Osteoblast (primary cell): ENCODE measurements around the gene MALRD1. TPM values are rescaled to one million over a fixed set of nuclear protein-coding genes. Genes with fewer than 3 reads are reported as not detected.
A peak's percentile ranks its signal among the peaks of the same experiment; 100 is the strongest.

Source experiments
- DNase-seq: peaks from one replicate; pipeline ENCODE4 v3.0.0; 2011; ENCODE audit warnings: low spot score, mixed read lengths; ENCODE audit not compliant: insufficient read length; ENCODE audit errors: missing footprints
- H2AFZ ChIP-seq: 2 replicates; pipeline ENCODE4 v1.6.0; 2011; ENCODE audit warnings: mild to moderate bottlenecking, low read length
- H3K27ac ChIP-seq: 2 replicates; pipeline ENCODE4 v1.5.1; 2011; ENCODE audit warnings: mild to moderate bottlenecking, low read depth, low read length, moderate library complexity
- H3K27me3 ChIP-seq: 2 replicates; pipeline ENCODE4 v1.6.0; 2012; ENCODE audit warnings: mild to moderate bottlenecking, control low read depth, inconsistent platforms, low read length, moderate library complexity; ENCODE audit not compliant: insufficient read depth
- H3K36me3 ChIP-seq: 2 replicates; pipeline ENCODE4 v1.5.1; 2011; ENCODE audit warnings: mild to moderate bottlenecking, low read length, control low read depth, moderate library complexity; ENCODE audit not compliant: insufficient read depth
- H3K4me1 ChIP-seq: 2 replicates; pipeline ENCODE4 v1.5.1; 2011; ENCODE audit warnings: mild to moderate bottlenecking, low read length, control low read depth, moderate library complexity; ENCODE audit not compliant: insufficient read depth
- H3K4me2 ChIP-seq: 2 replicates; pipeline ENCODE4 v1.6.0; 2011; ENCODE audit warnings: mild to moderate bottlenecking, low read length; ENCODE audit not compliant: insufficient read depth
- H3K4me3 ChIP-seq: fragments of 200-600 bp; sonication (generic); 3 replicates; pipeline ENCODE4 v1.5.1; 2012; ENCODE audit warnings: mild to moderate bottlenecking, low read length, inconsistent platforms; ENCODE audit not compliant: insufficient read depth
- H3K79me2 ChIP-seq: 2 replicates; pipeline ENCODE4 v1.6.0; 2012; ENCODE audit warnings: mild to moderate bottlenecking, low read length, control low read depth, inconsistent platforms; ENCODE audit not compliant: insufficient read depth
- H3K9me3 ChIP-seq: 2 replicates; pipeline ENCODE4 v1.5.1; 2011; ENCODE audit warnings: low read depth, low read length, control low read depth
- H4K20me1 ChIP-seq: 2 replicates; pipeline ENCODE4 v1.6.0; 2012; ENCODE audit warnings: mild to moderate bottlenecking, low read length, control low read depth; ENCODE audit not compliant: insufficient read depth
- total RNA-seq: library from RNA; depleted of rRNA; stranded (reverse); fragments of >200 nt; gene quantifications from 2 replicates; pipeline ENCODE4 v1.2.3, GENCODE V29; 2012
- TF ChIP-seq, protein P1 (sequence below): IDR thresholded peaks from 2 replicates; pipeline ENCODE4 v1.5.1; 2011; ENCODE audit warnings: mild to moderate bottlenecking, low read depth, low read length, moderate library complexity; ENCODE audit errors: extremely low read depth

MALRD1 gene
- total RNA-seq, 1 donor: 2.9 TPM

DNA sequence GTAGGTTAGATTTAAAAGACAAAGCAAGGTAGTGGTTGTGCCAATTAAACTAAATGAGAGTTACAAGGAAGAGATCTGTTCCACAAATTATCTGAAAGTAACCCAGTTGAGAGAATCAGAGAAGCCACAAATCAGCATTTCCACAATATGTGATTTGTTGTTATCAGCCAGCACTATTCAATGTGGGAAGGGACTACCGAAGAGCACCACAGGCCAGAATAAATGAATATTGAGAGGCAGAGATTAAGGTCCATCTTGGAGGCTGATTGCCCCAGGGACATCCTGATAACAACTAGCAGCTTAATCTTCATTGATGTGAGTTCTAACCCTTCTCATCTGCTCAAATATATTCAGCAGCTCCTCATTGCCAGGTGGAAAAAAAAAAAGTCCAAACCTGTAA, 367.6 kb downstream of the MALRD1 start:
- Histone ChIP-seq H3K27ac (no peak overlapping the region), H2AFZ (no peak overlapping the region), H3K9me3 (no peaks in the 10 kb centered on the region), H4K20me1 (no peaks in the 10 kb centered on the region), H3K79me2 (no peaks in the 10 kb centered on the region), H3K4me3 (no peak overlapping the region), H3K27me3 (no peaks in the 10 kb centered on the region), H3K4me1 (no peaks in the 10 kb centered on the region), H3K4me2 (no peak overlapping the region), H3K36me3 (no peaks in the 10 kb centered on the region)
- no peak for DNase-seq
- TF ChIP-seq, protein P1, sequence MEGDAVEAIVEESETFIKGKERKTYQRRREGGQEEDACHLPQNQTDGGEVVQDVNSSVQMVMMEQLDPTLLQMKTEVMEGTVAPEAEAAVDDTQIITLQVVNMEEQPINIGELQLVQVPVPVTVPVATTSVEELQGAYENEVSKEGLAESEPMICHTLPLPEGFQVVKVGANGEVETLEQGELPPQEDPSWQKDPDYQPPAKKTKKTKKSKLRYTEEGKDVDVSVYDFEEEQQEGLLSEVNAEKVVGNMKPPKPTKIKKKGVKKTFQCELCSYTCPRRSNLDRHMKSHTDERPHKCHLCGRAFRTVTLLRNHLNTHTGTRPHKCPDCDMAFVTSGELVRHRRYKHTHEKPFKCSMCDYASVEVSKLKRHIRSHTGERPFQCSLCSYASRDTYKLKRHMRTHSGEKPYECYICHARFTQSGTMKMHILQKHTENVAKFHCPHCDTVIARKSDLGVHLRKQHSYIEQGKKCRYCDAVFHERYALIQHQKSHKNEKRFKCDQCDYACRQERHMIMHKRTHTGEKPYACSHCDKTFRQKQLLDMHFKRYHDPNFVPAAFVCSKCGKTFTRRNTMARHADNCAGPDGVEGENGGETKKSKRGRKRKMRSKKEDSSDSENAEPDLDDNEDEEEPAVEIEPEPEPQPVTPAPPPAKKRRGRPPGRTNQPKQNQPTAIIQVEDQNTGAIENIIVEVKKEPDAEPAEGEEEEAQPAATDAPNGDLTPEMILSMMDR: no peak

DNA sequence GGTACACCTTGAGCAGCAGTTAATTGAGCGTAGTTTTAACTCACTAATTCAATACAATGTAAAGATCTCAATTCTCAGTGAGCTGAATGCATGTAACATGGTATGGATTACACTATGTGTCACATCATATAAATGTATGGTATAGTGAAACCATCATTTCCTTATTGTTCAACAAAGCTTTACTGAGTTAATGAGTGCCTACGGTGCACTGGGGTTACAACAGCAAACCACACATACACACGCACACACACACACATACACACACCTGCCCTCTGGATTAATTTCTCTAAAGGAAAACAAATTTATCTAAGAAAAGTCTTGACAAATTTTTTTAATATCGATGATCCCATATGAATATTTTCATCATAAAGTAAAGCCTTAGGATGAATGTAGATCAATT, 369.1 kb downstream of the MALRD1 start:
- Histone ChIP-seq H4K20me1 (no peaks in the 10 kb centered on the region), H3K9me3 (no peaks in the 10 kb centered on the region)
- peak; percentile 0 for DNase-seq

DNA sequence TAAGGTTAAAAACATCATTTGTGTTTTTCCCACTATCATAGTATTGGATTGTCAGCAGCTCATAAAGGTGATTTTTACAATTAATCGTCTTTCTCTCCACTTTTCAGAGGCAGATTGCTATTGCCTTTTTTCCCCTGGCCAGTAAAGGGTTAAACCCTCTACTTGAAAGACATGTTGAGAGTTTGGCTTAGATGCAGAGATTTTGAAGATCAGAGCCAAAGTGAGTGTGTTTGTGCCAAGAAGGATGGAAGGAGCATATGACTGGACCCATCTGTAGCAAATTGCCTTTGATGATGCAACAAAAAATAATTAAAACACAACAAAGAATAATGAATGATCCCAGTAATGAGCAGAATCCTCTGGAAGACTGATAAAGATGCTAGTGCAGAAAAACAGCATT, 373.1 kb downstream of the MALRD1 start:
- TF ChIP-seq, protein P1: no peak
- Histone ChIP-seq H4K20me1 (no peaks in the 10 kb centered on the region), H3K27me3 (no peaks in the 10 kb centered on the region), H3K9me3 (no peaks in the 10 kb centered on the region), H3K79me2 (no peaks in the 10 kb centered on the region), H3K4me3 (no peak overlapping the region), H3K27ac (no peak overlapping the region), H3K36me3 (no peaks in the 10 kb centered on the region), H2AFZ (no peak overlapping the region), H3K4me2 (no peak overlapping the region), H3K4me1 (no peaks in the 10 kb centered on the region)
- peak; percentile 30 for DNase-seq

More for the DNA sequence above, 369.1 kb downstream of the MALRD1 start:
- no peak overlapping the region for H3K27ac ChIP-seq
- H3K27me3 ChIP-seq: no peaks in the 10 kb centered on the region
- H3K79me2 ChIP-seq: no peaks in the 10 kb centered on the region
- TF ChIP-seq, protein P1: no peak
- H3K4me3 ChIP-seq: no peak overlapping the region
- no peaks in the 10 kb centered on the region for H3K4me1 ChIP-seq
- no peak overlapping the region for H2AFZ ChIP-seq
- no peaks in the 10 kb centered on the region for H3K36me3 ChIP-seq
- no peak overlapping the region for H3K4me2 ChIP-seq

DNA sequence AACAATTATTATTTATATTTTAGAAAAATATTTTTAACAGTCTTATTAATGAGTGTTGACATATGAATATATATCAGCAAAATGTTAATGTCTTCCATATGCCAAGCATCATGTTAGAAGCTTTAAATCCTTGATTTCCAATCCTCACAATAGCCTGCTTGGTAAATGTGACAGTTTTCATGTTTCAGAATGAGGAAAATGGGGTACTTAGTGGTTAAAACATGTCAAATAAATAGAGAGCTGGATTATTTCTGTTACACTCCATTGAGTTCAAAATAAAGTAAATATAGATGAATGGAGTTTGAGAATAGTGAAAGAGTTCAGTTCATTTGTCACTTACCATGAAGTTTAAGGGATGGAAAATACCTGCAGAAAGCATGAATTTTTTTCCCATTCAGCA, 377.4 kb downstream of the MALRD1 start:
- no peak overlapping the region for H2AFZ ChIP-seq
- TF ChIP-seq, protein P1: no peak
- H3K27ac ChIP-seq: no peak overlapping the region
- H3K79me2 ChIP-seq: no peaks in the 10 kb centered on the region
- H3K9me3 ChIP-seq: no peaks in the 10 kb centered on the region
- no peaks in the 10 kb centered on the region for H3K27me3 ChIP-seq
- DNase-seq: no peak
- H3K4me1 ChIP-seq: no peaks in the 10 kb centered on the region
- no peaks in the 10 kb centered on the region for H3K36me3 ChIP-seq
- no peaks in the 10 kb centered on the region for H4K20me1 ChIP-seq
- no peak overlapping the region for H3K4me2 ChIP-seq
- no peak overlapping the region for H3K4me3 ChIP-seq
